Mucosa of stomach (tissue), 1 donor: ENCODE results near the gene SRRD.

Source experiments
- H3K27me3 ChIP-seq: one replicate; pipeline ENCODE4 v1.7.0; 2013; ENCODE audit warnings: mild to moderate bottlenecking, low read length; ENCODE audit not compliant: control insufficient read depth, insufficient read depth
- H3K36me3 ChIP-seq: one replicate; pipeline ENCODE4 v1.7.0; 2013; ENCODE audit warnings: low read length; ENCODE audit not compliant: control insufficient read depth, insufficient read depth
- H3K4me1 ChIP-seq: one replicate; pipeline ENCODE4 v1.7.0; 2013; ENCODE audit warnings: mild to moderate bottlenecking, low read length; ENCODE audit not compliant: control insufficient read depth, insufficient read depth
- H3K4me3 ChIP-seq: one replicate; pipeline ENCODE4 v1.7.0; 2013; ENCODE audit warnings: low read length
- H3K9ac ChIP-seq: one replicate; pipeline ENCODE4 v1.7.0; 2013; ENCODE audit warnings: mild to moderate bottlenecking, low read length, moderate library complexity
- H3K9me3 ChIP-seq: one replicate; pipeline ENCODE4 v1.7.0; 2013; ENCODE audit warnings: mild to moderate bottlenecking, low read length, moderate library complexity; ENCODE audit not compliant: control insufficient read depth
- donor health status: Pancreatic carcinoma.

The SRRD gene

GRCh38 chr22:26479043-26479791, 4.5 kb upstream of the SRRD start:
- H3K9me3 ChIP-seq: no peaks in the 10 kb centered on the region
- no peaks in the 10 kb centered on the region for H3K36me3 ChIP-seq
- no peaks in the 10 kb centered on the region for H3K27me3 ChIP-seq
- H3K4me3 ChIP-seq: peak overlapping the region; percentile 10
- peaks cover 28% of the 10 kb centered on the region for H3K4me1 ChIP-seq
- peak overlapping the region; percentile 57 for H3K9ac ChIP-seq

GRCh38 chr22:26479792-26480610, 3.7 kb upstream of the SRRD start:
- Histone ChIP-seq H3K9me3 (no peaks in the 10 kb centered on the region), H3K4me3 (no peak overlapping the region), H3K36me3 (no peaks in the 10 kb centered on the region), H3K4me1 (peaks cover 33% of the 10 kb centered on the region), H3K9ac (peak overlapping the region; percentile 57), H3K27me3 (no peaks in the 10 kb centered on the region)

GRCh38 chr22:26480611-26480932, 3.1 kb upstream of the SRRD start:
- Histone ChIP-seq H3K9me3 (no peaks in the 10 kb centered on the region), H3K36me3 (no peaks in the 10 kb centered on the region), H3K9ac (no peak overlapping the region), H3K27me3 (no peaks in the 10 kb centered on the region), H3K4me3 (no peak overlapping the region), H3K4me1 (peaks cover 33% of the 10 kb centered on the region)

- Histone ChIP-seq H3K4me3 (no peak overlapping the region), H3K9me3 (no peaks in the 10 kb centered on the region), H3K9ac (no peak overlapping the region), H3K36me3 (no peaks in the 10 kb centered on the region), H3K27me3 (no peaks in the 10 kb centered on the region), H3K4me1 (peaks cover 33% of the 10 kb centered on the region)
These were observed 2.5 kb upstream of the SRRD start for GRCh38 chr22:26481112-26481693.

GRCh38 chr22:26481694-26482093, 2.0 kb upstream of the SRRD start:
- Histone ChIP-seq H3K4me1 (peaks cover 33% of the 10 kb centered on the region), H3K9me3 (no peaks in the 10 kb centered on the region), H3K36me3 (no peaks in the 10 kb centered on the region), H3K27me3 (no peaks in the 10 kb centered on the region), H3K4me3 (no peak overlapping the region), H3K9ac (no peak overlapping the region)

- no peak overlapping the region for H3K4me3 ChIP-seq
- H3K27me3 ChIP-seq: no peaks in the 10 kb centered on the region
- H3K9ac ChIP-seq: no peak overlapping the region
- H3K9me3 ChIP-seq: no peaks in the 10 kb centered on the region
- H3K4me1 ChIP-seq: peaks cover 33% of the 10 kb centered on the region
- no peaks in the 10 kb centered on the region for H3K36me3 ChIP-seq
These were observed 1.5 kb upstream of the SRRD start for GRCh38 chr22:26482161-26482560.

- Histone ChIP-seq H3K4me1 (peaks cover 33% of the 10 kb centered on the region), H3K9me3 (no peaks in the 10 kb centered on the region), H3K27me3 (no peaks in the 10 kb centered on the region), H3K36me3 (no peaks in the 10 kb centered on the region), H3K9ac (peak overlapping the region; percentile 97), H3K4me3 (peak overlapping the region; percentile 85)
These were observed 636 bp upstream of the SRRD start for GRCh38 chr22:26483043-26483438.

GRCh38 chr22:26484360-26484706, 656 bp downstream of the SRRD start:
- Histone ChIP-seq H3K4me1 (peaks cover 33% of the 10 kb centered on the region), H3K9me3 (no peaks in the 10 kb centered on the region), H3K36me3 (no peaks in the 10 kb centered on the region), H3K4me3 (peak overlapping the region; percentile 85), H3K27me3 (no peaks in the 10 kb centered on the region), H3K9ac (peak overlapping the region; percentile 97)

GRCh38 chr22:26485013-26485412, 1.3 kb downstream of the SRRD start:
- H3K36me3 ChIP-seq: no peaks in the 10 kb centered on the region
- H3K4me3 ChIP-seq: no peak overlapping the region
- peak overlapping the region; percentile 0 for H3K9ac ChIP-seq
- peaks cover 27% of the 10 kb centered on the region for H3K4me1 ChIP-seq
- H3K9me3 ChIP-seq: no peaks in the 10 kb centered on the region
- H3K27me3 ChIP-seq: no peaks in the 10 kb centered on the region

- Histone ChIP-seq H3K4me1 (peaks cover 18% of the 10 kb centered on the region), H3K4me3 (no peak overlapping the region), H3K9me3 (no peaks in the 10 kb centered on the region), H3K9ac (no peak overlapping the region), H3K27me3 (no peaks in the 10 kb centered on the region), H3K36me3 (no peaks in the 10 kb centered on the region)
These were observed 2.2 kb downstream of the SRRD start for GRCh38 chr22:26485806-26486390.

- H3K4me3 ChIP-seq: no peak overlapping the region
- H3K36me3 ChIP-seq: no peaks in the 10 kb centered on the region
- no peaks in the 10 kb centered on the region for H3K27me3 ChIP-seq
- H3K9ac ChIP-seq: no peak overlapping the region
- H3K9me3 ChIP-seq: no peaks in the 10 kb centered on the region
- peaks cover 16% of the 10 kb centered on the region for H3K4me1 ChIP-seq
These were observed 2.7 kb downstream of the SRRD start for GRCh38 chr22:26486394-26486793.

- H3K27me3 ChIP-seq: no peaks in the 10 kb centered on the region
- H3K9me3 ChIP-seq: no peaks in the 10 kb centered on the region
- peaks cover 10% of the 10 kb centered on the region for H3K4me1 ChIP-seq
- no peak overlapping the region for H3K9ac ChIP-seq
- peaks cover 8% of the 10 kb centered on the region for H3K36me3 ChIP-seq
- no peak overlapping the region for H3K4me3 ChIP-seq
These were observed 4.3 kb downstream of the SRRD start for GRCh38 chr22:26487996-26488395.
